Stimulated activated CD4-positive, alpha-beta T cell treated with anti-CD3 and anti-CD28 coated beads, Interleukin-2, amount 100 ng/mL, for 48 hours (primary cell): Measurements from ENCODE around the gene TFAM.

Source experiments
- DNase-seq, 2 donors: peaks; one replicate each; pipeline ENCODE4 v3.0.0-alpha.2; 2020

The TFAM gene

GRCh38 chr10:58436071-58436470 is 50.9 kb downstream of the TFAM start:
- no peak for DNase-seq

- no peak for DNase-seq
Measured at GRCh38 chr10:58438340-58438871, 53.2 kb downstream of the TFAM start.

GRCh38 chr10:58438986-58439385 is 53.8 kb downstream of the TFAM start:
- DNase-seq, result no peak

- DNase-seq, result no peak
Measured at GRCh38 chr10:58439632-58440364, 54.6 kb downstream of the TFAM start.

GRCh38 chr10:58440484-58440883 is 55.3 kb downstream of the TFAM start:
- no peak for DNase-seq

GRCh38 chr10:58444321-58444720 is 59.1 kb downstream of the TFAM start:
- no peak for DNase-seq

GRCh38 chr10:58444876-58445275 is 59.7 kb downstream of the TFAM start:
- no peak for DNase-seq

GRCh38 chr10:58448121-58448935 is 63.1 kb downstream of the TFAM start:
- no peak for DNase-seq
